IPS DF 19.7 (cell line): ENCODE results near the gene DROSHA.
A peak's percentile ranks its signal among the peaks of the same experiment; 100 is the strongest.
"Not testable (repeated sequence)": the region's sequence is repeated elsewhere in the genome, so short reads cannot be mapped to it uniquely, and the experiment has no call there.

Experiments used
- DNase-seq: peaks from one replicate; pipeline ENCODE4 v3.0.0-alpha.2; 2013; ENCODE audit warnings: low read depth, low spot score

Gene DROSHA

DNA sequence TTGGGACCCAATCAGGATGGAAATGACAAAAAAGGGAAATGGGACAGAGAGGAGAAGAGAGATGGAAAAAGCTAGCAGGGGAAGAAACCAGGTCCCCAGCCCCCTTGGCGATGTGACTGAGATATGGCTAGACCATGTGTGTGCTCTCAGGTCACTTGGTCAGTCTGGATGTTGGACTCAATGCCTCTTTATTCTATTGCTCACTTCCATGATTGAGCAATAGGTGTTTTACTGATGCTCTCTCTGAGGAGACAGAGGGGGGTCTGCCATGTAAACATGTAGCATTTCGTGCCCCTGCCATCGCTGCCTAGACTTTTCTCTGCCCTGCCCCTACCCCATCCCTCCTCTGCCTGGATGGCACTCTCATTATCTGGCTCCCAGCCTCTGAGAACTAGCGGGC is 150.6 kb downstream of the DROSHA start:
- no peak for DNase-seq

DNA sequence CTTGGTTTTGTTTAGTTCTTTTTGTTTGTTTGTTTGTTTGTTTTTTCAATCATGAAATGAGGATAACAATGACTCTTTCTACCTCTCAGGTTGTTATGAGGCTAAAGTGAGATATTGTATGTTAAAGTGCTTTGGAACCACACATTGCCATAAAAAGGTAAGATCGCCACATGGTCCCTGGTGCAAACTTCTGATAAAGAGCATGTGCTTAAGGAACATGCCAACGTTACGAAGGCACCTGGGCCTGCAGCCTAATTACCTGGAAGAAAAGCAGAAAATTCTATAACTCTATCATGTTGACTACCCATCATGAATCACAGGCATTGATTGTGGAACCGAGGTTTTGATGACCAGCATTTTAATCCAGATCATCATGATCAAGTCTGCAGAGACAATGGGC is 151.8 kb downstream of the DROSHA start:
- no peak for DNase-seq

DNA sequence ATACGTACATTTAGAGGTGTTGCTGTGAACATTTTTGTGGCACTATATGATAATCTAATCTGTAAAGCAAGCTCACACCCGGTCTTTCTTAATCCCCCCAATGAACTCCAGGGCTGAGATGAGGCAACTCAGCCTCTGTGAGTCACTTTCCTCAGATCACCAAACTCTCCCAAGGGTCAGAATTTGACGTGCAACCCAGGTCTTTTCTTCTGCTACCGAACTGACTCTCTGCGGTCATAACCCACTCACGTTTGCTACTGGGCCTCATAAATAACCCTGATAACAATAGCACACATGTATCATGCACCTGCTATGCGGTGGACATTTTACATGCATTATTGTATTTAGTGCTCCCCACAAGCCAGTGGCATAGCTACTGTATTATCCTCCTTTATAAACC is 153.1 kb downstream of the DROSHA start:
- DNase-seq, result no peak

DNA sequence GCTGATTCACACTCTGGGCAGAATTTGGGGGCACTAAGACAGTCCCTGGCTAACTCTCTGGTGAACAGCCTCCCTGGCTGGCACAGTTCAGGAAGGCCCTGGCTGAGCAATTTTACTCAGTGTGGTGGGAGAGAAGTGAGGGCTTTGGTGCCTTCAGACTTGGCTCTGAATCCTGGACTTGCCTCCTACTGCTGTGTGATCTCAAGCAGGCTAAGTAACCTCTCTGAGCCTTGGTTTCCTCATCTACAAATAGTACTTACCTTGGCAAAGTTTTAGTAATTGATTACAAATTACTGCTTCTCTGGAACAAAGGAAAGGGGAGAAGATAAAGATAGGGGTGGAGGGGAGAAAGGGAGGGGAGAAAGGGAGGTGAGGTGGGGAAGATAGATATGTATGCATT is 153.8 kb downstream of the DROSHA start:
- DNase-seq, result no peak

DNA sequence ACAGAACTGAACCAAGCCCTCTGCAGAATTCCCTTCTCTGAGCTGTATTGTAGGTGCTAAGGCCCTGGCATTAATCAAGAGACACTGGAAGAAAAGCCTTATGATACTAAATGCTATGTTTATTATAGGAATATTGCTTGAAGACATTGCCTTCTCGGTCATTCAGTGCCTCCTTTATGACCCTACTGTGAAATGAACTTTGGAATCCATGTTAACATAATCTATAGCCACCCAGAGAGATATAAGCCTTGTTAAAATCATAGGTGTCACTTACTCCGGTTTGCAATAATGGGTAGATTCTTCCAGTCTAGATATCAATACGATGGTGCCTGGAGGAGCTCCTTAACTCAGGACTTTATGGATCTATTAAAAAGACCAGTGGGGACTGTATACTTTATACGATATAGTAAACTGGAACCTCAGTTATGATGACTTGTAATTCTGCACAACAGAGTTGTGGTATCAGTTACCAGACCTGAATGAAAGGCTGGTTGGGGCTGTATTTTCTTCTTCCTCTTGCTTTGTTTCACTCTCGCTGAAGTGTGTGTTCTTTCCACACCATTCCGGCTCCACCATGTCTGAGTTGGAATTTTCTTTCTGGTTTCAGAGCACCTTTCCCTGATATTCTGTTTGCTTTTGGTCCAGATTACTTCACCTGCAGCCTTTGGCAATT is 154.5 kb downstream of the DROSHA start:
- DNase-seq, result no peak

DNA sequence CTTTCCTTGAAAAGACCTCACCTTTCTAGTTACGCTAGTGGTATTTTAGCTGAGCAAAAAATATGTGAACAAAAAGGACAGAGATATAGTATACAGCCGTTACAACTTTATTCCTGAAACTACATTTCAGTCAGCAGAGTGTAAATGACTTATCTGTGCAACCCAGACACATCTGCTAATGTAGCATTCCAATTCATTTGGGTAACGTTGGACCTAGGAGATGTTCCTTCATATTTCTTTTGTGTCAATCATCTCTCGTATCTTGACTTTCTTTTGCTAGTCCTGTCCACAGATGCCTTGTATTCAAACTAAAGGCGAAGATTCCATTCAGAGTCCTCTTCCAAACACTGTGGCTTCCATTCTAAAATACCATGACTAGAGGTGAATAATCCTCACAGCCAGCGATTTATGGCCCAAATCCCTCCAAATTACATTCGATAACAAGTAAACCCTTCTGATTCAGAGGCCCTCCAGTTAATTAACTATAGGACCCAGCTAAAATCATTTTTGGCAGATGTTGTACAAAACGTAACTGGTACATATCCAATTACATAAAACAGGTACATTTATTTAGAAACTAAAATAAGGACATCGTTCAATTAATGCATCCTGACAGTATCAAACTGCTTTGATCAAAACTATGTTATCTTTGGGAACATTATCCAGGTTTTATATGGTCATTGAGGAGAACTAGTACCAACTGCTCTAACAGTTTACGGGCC is 155.7 kb downstream of the DROSHA start:
- no peak for DNase-seq

DNA sequence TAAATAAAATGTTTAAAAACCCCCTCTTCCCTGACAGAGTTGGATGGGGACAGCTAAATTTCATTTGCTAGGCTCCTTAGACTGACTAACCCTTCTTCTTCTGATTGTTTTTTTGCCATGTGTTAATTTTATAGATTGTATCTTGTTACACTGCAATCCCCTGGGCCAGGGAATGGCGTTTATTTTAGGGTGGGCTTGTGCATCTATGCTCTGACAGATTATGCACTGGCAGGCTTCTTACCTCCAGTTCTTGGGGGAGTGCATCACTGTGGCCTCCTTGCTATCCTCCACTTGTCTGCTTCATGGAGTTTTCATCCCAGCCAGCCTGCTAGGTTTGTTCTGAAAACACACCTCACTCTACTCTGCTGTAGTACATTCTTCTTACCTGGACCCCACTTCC is 159.8 kb downstream of the DROSHA start:
- no peak for DNase-seq

DNA sequence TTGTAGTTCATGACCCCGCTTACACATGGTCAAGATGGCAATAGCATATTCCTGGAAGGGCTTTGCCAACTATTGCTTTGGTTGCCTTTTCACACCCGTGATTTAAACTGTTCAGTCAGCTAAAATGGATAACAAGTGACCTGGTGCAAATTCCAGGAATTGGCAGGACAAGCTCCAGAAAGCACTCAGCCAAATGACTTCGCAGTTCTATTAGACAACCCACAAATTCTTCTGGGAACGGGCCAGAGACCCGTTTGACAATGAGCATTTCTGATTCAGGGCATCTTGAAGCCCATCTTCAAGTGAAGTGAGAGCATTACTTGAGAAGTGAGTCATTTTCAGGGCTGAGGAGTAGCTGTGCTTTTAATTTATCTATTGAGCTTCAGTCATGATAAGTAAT is 165.0 kb downstream of the DROSHA start:
- no peak for DNase-seq

DNA sequence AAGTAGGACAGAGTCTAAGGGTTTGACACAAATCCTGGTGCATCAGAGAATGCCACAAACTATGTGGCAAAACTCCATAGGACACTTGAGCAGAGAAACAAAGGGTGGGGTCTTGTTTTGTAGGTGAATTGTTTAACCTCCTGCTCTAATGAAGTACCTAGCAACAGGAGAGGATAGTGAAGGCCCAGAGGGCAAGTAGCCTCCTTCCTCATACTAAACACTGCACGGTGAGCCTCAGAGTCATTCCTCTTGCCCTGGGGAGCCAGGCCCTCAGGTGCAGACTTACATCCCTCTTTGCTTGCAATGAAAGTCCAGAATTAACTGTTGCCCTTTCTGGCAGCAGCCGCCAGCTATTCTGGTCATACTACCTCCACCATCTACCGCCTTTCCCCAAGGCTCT is 166.1 kb downstream of the DROSHA start:
- DNase-seq, result no peak

DNA sequence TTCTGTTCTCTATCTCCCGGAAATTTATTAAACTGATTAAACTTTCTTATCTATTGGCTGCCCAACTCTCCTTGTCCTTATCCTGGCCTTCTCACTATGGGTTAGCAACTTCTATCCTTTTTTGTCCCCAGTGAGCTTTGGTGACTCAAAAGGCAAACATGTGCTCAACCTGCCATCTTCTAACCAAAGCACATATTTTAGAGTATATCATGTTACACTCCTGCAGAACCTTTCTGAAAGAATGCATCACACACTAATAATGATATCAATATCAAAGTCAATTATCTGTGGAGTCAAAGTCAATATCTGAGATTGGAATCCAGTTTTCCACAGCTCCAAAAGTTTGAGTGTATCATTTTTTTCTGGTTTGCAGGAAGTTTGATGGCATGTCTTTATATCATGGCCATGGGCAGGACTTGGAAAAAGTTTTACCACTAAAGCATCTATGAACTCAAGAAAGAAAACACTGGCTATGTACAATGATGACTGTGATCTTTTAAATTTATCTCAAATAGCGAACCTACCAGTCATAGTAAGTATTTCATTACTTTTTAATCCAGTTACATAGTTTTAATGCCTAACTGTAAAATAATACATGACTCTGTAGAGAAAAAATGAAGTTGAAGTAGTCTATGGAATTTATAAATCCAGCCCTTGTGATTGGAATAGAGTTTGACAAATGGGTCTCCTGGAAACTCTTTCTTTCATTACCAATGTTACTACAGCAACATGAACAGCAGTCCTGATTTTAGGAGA is 166.8 kb downstream of the DROSHA start:
- no peak for DNase-seq

DNA sequence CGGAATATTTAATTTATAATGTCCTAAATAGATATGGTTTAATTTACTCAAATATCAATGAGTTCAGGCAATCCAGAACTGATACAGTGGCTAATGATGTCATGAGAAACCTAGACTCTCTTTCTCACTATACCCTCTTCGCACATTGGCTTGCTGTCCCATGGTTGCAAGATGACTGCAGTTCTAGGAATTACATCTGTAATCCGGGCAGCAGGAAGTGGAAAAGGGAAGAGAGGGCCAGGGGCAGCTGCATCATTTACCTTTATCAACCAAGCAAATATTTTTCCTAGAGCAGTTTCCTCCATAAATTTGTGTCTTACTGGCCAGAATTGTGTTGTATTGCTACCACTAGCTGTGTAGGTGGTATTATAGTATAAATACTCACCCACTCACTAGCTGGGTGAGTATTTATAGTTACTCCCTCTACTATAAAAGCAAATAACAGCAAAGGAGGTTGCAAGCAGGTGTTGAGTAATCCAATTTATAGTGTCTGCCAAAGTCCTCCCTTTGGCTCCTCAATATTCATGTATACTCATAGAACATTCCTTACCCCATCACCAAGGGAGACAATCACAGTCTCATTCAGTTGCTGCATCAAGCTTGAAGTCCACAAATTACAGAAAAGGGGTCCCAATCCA is 168.8 kb downstream of the DROSHA start:
- no peak for DNase-seq

DNA sequence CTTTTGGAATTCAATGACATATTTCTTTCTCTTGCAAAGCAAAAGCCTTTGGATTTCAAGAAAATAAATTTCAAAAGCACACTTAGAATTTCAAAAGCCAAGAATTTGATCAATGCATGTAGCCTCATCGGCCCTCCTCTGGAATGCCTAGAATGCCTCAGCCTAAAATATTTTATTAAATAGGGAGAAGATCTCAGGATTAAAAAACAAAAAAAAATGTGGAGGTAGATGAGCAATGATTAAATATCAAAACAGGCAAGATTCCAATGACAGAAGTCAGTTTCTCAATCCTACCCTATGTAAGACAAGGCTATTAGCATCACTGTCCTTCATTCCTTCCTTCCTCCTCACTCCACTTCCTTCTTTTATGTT is 169.4 kb downstream of the DROSHA start:
- DNase-seq, result peak; percentile 38

DNA sequence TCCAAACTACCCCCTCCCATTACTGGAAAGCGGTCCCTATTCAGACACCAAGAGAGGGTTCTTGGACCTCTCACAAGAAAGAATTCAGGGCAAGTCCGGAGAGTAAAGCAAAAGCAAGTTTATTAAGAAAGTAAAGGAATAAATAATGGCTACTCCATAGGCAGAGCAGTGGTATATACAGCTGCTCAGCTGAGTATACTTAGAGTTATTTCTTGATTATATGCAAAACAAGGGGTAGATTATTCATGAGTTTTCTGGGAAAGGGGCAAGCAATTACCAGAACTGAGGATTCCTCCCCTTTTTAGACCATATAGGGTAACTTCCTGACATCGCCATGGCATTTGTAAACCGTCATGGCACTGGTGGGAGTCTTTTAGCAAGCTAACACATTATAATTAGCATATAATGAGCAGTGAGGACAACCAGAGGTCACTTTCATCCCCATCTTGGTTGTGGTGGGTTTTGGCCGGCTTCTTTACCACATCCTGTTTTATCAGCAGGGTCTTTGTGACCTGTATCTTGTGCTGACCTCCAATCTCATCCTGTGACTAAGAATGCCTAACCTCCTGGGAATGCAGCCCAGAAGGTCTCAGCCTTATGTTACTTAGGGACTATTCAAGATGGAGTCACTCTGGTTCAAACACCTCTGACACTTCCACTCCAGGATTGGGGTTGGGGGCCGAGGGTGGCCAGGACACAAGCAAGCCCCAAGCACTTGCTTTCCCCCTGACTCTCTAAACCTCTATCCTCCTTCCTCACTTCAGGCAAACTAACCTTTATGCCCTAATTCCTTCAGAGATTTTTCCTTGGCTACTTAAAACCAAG is 170.0 kb downstream of the DROSHA start:
- DNase-seq, result not testable (repeated sequence)

DNA sequence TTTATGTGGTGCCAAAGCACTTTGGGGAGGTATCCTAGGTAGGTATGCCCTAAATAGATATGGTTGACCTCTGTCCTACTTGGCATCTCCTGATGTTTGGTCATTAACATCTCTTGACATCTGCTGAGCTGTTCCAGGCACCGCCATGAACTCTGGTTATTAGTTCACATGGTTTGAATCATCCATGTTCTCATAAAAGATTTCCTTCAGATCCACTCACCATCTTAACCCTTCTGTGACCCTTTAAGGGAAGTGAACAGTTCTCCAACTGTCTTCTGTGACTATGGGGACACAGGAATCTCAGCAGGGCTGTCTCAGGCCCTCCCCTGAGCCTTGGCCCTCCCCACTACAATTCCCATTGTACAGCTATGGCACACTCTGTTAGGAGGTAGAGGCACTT is 170.7 kb downstream of the DROSHA start:
- no peak for DNase-seq

DNA sequence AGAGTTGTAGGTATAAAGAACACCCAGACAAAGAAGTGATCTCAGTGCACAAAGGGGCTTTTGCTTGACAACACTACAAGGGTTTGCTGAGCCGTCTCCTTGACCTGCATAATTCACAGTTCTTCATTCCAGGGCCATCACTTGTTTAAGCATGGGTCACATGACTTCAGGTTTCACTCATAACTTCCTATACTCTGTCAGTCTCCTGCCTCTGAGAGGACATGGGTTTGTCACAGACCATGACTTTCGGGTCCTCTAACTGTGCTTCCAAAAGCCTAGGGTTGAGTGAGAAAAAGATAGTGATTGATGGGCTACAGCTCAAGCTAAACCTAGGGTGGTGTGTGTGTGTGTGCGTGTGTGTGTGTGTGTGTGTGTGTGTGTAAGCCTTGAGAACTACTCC is 172.1 kb downstream of the DROSHA start:
- no peak for DNase-seq

DNA sequence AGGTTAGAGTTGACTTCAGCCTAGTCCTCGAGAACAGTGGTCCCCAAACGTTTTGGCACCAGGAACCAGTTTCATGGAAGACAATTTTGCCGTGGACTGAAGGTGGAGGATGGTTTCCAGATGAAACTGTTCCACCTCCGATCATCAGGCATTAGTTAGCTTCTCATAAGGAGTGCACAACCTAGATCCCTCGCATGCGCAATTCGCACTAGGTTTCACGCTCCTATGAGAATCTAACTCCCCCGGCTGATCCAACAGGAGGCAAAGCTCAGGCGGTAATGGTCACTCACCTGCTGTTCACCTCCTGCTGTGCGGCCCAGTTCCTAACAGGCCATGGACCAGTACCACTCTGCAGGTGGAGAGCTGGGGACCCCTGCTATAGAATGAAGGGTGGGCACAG is 174.9 kb downstream of the DROSHA start:
- no peak for DNase-seq

DNA sequence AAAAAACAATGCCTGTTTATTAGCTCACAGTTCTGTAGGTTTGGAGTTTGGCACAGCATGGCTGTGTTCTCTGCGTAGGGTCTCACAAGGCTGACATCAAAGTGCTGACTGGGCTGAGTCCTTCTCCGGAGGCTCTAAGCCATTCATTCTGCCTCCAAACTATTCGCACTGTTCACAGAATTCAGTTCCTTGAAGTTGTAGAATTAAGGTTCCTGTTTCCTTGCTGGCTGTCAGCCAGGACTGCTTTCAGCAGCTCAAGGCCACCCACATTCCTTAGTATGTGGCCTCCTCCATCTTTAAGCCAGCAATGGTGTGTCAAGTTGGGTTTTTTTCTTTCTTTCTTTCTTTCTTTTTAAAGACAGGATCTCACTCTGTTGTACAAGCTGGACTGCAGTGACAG is 176.6 kb downstream of the DROSHA start:
- DNase-seq, result no peak
